HG02943 (cell line): ENCODE measurements around the gene SNX22.
"Not testable (repeated sequence)": the region's sequence is repeated elsewhere in the genome, so short reads cannot be mapped to it uniquely, and the experiment has no call there.

Experiments
- ATAC-seq: cut with Tn5 transposase; IDR thresholded peaks from one replicate; pipeline ENCODE4 v1.9.1; 2021; ENCODE audit warnings: mild to moderate bottlenecking, low read depth, moderate library complexity; ENCODE audit not compliant: unreplicated experiment

Gene SNX22

GRCh38 chr15:64151727-64152506, at the start of gene SNX22:
Gene SNX22 (plus strand): TSS chr15:64151731. CDS start chr15:64151776, 45 bp downstream.
- peak; percentile 2 for ATAC-seq

GRCh38 chr15:64102497-64102896, 49.0 kb upstream of the SNX22 start:
- ATAC-seq = no peak

GRCh38 chr15:64105113-64105704, 46.3 kb upstream of the SNX22 start:
- no peak for ATAC-seq

DNA sequence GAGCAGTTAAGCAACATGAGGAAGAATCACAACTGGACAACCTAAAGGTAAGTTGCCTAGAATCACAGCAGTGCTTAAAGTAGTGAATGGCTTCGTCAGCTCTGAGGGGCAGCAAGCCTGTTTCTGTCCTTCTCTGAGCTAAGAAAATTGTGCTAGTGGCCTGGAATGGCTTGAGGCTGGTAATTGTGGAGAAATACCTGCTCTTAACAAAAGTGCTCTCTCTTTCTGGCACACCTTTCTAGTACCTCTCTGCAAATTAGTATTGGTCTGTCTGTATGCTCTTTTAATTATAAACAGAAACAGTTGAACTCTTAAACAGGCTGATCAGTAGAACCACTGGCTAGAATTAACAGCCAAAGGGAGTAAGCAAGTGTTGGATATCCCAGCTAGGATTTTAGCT, 44.2 kb upstream of the SNX22 start:
- no peak for ATAC-seq

DNA sequence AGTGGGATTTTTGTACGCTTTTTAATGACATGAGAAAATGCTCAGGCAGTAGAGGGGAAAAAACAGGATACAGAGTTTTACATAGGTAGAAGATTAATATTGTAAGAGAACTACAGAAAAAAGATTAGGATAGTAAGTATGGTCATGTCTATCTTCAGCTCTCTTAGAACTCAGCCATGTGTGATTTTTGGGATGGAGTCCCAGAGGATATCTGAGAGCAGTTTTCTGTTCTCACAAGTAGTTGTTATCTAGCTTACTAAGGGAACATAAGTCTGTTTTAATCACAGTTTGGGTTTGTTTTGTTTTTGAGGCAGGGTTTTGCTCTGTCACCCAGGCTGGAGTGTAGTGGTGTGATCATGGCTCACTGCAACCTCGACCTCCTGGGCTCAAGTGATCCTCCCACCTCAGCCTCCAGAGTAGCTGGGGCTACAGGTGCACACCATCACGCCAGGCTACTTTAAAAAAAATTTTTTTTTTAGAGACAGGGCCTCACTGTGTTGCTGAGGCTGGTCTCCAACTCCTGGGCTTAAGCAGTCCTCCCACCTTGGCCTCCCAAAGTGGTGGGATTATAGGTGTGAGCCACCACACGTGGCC, 41.3 kb upstream of the SNX22 start:
- not testable (repeated sequence) for ATAC-seq

- no peak for ATAC-seq
These were observed 40.4 kb upstream of the SNX22 start for GRCh38 chr15:64110950-64111678.

DNA sequence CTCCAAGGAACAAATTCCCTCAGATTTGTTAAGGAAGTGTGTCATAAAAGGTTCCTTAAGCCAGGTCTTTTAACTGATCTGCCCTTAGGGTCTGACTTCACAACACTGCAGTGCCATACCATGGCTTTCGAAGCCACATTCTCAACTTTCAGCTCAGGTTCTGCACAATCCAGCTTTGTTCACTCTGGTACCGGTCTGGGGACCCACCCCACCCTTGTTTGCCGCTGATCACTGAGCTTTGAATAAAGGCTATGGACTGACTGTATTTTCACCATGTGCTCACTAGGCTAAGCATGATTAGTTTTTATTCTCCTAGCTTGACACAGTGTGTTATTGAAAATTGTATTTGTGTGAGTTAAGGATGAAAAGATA, 39.9 kb upstream of the SNX22 start:
- ATAC-seq = no peak

- no peak for ATAC-seq
These were observed 39.3 kb upstream of the SNX22 start for GRCh38 chr15:64112073-64112772.

- ATAC-seq = no peak
These were observed 38.6 kb upstream of the SNX22 start for GRCh38 chr15:64112904-64113303.

- no peak for ATAC-seq
These were observed 33.6 kb upstream of the SNX22 start for GRCh38 chr15:64117759-64118487.

GRCh38 chr15:64120322-64120721, 31.2 kb upstream of the SNX22 start:
- not testable (repeated sequence) for ATAC-seq

DNA sequence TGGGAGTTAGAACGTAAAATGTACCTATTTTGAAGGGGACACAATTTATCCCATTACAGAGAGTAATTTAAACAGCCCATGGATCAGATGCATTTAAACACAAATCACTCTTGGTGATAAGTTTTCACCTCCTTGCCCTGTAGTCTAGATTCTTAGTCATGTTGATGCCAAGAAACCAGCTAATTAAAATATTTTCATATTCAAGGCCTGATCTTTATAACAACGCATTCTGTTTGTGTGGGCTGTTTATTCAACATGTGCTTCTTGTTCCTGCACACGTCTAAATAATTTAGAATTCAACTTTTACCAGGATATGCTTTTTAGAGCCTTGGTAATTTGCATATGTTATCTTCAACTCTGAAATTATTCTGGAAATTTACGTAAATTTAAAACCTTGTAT, 29.9 kb upstream of the SNX22 start:
- ATAC-seq = no peak

- ATAC-seq = no peak
These were observed 29.1 kb upstream of the SNX22 start for GRCh38 chr15:64122444-64122843.

DNA sequence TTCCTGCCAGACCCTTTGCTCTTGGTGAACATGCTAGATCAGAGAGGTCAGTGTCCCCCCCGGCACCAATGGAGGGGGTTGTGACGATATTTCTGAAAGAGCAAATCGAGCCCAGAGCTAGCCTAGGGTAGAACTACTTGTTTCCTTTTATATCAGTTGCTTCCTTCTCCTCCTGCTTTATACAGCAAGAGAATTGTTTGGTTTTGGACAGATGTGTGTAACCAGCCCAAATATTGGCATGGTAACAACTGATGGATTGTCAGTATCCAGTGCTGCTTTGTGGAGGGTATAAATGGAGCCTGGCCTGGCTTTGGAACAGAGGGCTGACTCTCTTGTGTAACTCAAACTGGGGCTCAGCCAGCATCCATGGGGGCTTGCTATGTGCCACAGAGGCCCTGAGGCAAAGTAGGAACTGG, 28.6 kb upstream of the SNX22 start:
- ATAC-seq = no peak

DNA sequence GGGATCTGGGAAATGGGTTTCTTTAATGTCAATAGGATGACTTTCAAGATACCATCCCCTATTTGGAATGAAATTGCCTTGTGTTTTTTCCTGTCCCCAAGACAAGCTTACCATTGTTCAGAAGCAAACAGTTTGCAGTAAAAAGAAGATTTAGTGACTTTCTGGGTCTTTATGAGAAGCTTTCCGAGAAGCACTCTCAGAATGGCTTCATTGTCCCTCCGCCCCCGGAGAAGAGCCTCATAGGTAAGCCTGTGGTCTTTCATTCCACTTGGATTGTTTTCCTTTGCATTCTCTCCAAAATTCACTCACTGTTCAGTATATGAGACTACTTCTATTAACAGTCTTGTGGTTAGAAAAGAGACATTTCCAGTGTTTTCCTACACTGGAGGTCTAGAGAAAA, 25.6 kb upstream of the SNX22 start:
- ATAC-seq = no peak

GRCh38 chr15:64127521-64128270, 23.8 kb upstream of the SNX22 start:
- ATAC-seq = no peak

- no peak for ATAC-seq
These were observed 21.4 kb upstream of the SNX22 start for GRCh38 chr15:64130159-64130558.

- no peak for ATAC-seq
These were observed 20.0 kb upstream of the SNX22 start for GRCh38 chr15:64131547-64131946.

DNA sequence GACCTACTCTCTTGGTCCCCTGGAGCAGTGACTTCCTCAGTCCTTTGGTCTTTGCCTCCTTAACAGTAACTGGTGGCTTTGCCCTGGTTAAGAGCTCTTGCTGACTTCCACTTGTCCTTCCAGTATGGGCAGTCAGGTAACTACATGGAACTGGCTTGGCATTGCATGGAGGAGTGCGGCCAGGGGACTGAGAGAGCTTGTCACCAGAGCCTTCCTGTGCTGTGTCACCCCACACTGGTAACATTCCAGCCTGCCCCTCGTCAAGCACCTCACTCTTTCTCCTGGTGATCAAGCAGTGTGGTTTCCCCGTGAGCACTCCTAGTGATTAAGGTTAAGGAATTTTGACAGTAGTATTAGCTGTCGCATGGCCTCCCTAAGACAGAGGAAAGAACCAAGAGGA, 19.3 kb upstream of the SNX22 start:
- no peak for ATAC-seq
